HG03460 (cell line): Measurements from ENCODE around the gene LRTM1.

Source experiments
- ATAC-seq: cut with Tn5 transposase; IDR thresholded peaks from one replicate; pipeline ENCODE4 v1.9.1; 2021; ENCODE audit not compliant: unreplicated experiment

The LRTM1 gene

DNA sequence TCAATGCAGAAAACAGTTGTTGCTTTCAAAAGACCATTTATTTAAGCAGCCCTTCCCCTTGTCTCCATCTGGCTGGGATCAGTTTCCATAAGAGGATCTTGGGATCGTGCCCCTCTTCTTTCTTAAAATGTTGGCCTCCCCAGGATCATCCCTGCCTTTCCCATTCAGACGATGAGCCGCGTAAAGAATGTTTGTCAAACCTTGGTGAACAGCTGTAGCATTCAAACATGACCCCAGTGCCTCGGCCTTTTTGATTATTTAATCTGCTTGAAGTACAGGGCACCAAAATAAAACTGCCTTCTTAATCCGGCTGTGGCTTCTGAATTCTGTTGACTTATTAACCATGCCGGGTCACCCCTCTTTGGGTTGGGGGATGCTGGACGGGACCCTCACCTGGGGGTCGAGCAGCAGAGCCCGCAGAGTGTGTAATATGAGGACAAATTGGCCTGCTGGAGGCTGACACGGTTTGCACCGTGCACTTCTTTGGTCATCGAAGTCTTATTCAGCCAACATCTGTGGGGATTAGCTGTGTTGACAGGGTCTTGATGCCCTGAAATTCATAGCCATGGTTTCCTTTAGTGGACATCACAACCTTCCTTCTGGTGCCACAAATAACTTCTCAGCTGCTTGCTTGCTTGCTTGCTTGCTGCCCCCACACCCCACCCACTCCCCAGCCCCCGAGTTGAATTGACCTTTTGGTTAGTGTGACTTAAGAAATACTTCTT is at the start of gene LRTM1:
LRTM1 (minus strand) TSS at position 14 of the 725 bp plus-strand sequence. CDS start 148 bp downstream, outside the sequence.
- ATAC-seq = no peak

DNA sequence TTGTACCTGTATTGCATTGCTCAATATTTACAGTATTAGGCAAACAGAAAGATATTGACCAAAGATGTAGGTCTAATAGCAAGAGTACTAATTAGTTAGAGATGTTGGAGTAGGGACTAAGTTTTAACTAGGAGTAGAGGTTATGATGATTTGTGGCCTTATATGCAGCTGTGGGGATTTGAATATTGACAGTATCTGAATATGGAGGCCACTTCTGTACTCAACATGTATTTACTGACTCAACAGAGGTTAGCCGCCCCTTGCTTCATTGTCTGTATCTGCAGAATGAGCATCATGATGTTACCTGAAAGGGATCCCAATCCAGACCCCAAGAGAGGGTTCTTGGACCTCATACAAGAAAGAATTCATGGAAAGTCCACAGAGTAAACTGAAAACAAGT is 49.6 kb upstream of the LRTM1 start:
- ATAC-seq = no peak

- no peak for ATAC-seq
Observed at GRCh38 chr3:54970895-54971294, 43.0 kb upstream of the LRTM1 start.

GRCh38 chr3:54969652-54970051 is 41.8 kb upstream of the LRTM1 start:
- no peak for ATAC-seq

GRCh38 chr3:54968546-54969172 is 40.8 kb upstream of the LRTM1 start:
- ATAC-seq = no peak

DNA sequence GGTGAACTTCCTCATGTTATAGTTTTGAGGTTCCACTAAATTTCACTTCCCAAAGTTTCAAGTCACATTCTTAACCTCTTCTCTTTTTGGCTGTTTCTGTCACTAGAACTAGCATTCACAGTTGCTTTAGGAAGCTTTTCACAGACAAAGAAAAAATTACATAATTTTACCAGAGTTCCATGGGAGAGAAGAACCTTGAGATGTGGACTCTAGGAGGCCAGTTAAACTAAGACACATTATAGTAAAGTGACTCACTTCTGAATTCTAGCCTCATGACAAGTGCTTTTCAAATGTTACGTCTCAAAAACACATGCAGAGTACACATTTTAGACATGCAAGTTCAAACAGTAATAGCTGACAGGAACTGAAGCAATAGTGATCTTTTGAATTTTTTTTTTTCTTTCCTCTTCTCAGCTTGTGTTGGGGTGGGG is 39.9 kb upstream of the LRTM1 start:
- no peak for ATAC-seq

DNA sequence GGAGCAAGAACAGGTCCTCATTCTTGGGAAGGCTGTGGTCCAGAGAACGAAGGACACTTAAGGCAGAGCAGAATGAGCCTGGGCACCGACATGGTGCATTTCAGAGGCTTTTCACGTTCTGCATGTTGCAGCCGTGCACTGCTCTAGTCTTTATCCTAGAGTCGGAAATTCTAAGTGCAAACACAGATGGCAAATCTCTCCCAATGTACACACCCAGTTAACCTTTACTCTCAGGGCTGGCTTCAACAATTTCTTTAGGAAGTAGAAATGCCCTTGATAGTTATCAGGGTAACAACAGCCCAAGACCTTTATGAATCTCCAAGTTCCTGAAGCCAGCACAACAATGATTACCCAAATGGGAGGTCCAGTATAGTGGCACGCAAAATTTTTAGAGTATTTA is 39.1 kb upstream of the LRTM1 start:
- no peak for ATAC-seq

DNA sequence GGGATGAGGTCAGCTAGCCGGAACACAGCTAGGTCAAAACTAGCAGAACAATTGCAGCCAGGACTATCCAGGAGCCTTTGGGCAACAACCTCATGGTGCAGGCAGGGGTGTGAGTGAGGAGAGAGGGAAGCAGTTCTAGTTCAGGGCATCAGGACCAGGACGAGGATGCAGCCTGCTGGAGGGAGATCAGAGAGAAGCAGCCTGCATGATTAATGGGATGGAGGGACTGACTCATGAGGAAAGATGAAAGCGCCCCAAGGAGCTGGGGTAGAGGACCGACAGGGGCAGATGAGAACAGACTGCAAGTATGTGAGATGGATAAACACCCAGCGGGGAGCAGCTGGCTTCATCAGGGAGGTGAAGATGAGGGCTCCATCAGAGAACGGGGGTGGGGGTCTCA is 37.9 kb upstream of the LRTM1 start:
- ATAC-seq = no peak

DNA sequence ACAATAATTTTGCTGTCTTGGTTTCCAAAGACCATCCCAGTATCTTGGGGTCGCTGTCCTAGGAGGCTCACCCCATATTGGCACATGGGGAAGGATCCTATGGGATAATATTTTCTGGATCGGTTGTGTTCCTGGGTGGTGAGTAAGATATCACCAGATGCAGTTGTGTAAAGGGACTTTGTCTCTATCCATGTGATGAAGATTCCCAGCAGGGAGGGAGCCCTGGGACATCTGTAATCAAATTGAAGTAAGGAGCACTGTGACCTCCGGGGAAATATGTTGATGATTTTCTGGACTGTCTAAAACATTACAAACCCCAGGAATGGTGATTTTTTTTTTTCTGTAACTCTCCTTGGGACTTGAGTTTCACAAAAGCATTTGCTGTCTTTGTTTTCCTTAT is 36.2 kb upstream of the LRTM1 start:
- no peak for ATAC-seq

GRCh38 chr3:54963641-54964040 is 35.8 kb upstream of the LRTM1 start:
- no peak for ATAC-seq

DNA sequence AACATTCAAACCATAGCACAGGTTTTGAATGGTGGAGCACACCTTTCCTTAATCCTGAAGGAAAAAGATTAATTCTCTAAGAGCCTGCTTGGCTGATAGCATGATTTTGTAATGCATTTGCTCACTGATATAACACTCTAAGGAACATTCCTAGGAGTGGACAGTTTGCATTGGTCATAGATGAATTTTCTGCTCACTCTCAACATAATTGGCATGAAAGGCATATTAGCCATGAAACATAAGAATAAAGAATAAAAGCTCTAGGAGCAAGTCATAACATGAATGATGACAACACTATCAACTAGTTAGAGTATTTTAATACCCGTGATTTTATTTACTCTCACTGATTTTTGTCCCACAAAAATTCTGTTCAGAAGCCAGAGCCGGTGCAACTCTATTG is 34.3 kb upstream of the LRTM1 start:
- no peak for ATAC-seq

GRCh38 chr3:54960701-54961100 is 32.8 kb upstream of the LRTM1 start:
- ATAC-seq = no peak

GRCh38 chr3:54960082-54960481 is 32.2 kb upstream of the LRTM1 start:
- ATAC-seq = no peak

DNA sequence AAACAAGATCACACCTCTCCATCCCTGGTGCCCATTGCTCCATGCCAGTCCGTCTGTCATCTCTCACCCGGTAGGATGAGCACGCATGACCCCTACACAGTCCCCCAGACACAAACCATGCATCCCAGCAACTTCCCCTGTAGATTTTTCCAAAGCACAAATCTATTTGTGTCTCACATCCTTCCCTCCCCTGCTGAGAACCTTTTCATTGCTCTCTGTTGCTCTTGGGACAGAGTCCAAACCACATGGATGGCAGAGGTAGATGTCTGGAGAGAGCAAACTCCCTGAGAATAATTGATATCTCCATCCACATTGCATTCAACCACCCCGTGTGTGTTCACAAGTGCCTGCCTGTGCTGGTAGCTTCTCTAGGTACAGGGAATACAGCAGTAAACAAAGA is 29.9 kb upstream of the LRTM1 start:
- no peak for ATAC-seq

- no peak for ATAC-seq
Observed at GRCh38 chr3:54955941-54956340, 28.1 kb upstream of the LRTM1 start.

GRCh38 chr3:54955496-54955895 is 27.6 kb upstream of the LRTM1 start:
- ATAC-seq = no peak

DNA sequence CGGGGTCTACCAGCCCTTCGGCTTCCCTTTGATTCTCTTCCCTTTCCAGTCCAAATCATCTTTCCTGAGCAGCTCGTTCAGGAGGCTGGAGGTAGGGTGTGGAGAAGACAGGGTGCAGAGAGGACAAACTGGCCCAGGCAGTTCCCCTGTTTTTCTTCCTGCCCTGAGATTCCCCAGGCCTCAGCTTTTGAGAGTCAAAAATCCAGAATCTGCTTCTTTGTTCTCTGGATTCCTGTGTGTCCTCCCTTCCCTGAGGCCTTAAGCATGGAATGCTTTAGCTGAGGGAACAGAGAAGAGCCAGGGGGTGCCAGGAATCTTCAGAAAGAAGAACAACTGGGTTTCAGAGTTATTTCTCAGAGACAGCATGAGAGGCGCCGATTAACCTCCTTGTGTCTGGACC is 26.7 kb upstream of the LRTM1 start:
- ATAC-seq = no peak

DNA sequence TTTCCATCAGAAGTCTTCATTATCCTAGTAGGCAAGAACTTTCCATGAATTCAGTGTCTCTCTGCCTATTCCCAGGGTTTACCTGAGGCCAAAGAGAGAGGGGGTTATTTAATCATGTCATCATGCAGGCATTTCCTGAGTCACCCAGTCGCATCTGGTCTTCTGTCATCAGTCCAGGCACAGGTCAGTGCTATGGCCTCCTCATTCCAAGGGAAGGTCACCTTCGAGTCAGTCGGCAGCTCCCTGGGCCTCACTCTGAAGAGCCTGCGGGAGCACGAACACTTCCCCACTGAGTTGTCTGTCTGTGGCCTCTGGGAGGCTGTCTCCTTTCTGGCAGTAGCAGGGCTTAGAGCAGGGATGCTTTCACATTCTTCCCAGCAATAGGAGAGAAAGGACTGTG is 26.2 kb upstream of the LRTM1 start:
- no peak for ATAC-seq

GRCh38 chr3:54951405-54951804 is 23.5 kb upstream of the LRTM1 start:
- no peak for ATAC-seq

GRCh38 chr3:54950391-54951003 is 22.6 kb upstream of the LRTM1 start:
- no peak for ATAC-seq

- no peak for ATAC-seq
Observed at GRCh38 chr3:54949491-54950044, 21.7 kb upstream of the LRTM1 start.
